HG02678 (cell line): ENCODE measurements around the gene TPPP.
"Not testable (repeated sequence)": the region's sequence is repeated elsewhere in the genome, so short reads cannot be mapped to it uniquely, and the experiment has no call there.

Source experiments
- ATAC-seq: cut with Tn5 transposase; IDR thresholded peaks from one replicate; pipeline ENCODE4 v1.9.1; 2021; ENCODE audit warnings: mild to moderate bottlenecking, moderate library complexity; ENCODE audit not compliant: unreplicated experiment

Gene TPPP

GRCh38 chr5:679166-679895 lies 13.8 kb downstream of the TPPP start:
- ATAC-seq: not testable (repeated sequence)

- ATAC-seq: not testable (repeated sequence)
Observed at GRCh38 chr5:678521-678920, 14.6 kb downstream of the TPPP start.

DNA sequence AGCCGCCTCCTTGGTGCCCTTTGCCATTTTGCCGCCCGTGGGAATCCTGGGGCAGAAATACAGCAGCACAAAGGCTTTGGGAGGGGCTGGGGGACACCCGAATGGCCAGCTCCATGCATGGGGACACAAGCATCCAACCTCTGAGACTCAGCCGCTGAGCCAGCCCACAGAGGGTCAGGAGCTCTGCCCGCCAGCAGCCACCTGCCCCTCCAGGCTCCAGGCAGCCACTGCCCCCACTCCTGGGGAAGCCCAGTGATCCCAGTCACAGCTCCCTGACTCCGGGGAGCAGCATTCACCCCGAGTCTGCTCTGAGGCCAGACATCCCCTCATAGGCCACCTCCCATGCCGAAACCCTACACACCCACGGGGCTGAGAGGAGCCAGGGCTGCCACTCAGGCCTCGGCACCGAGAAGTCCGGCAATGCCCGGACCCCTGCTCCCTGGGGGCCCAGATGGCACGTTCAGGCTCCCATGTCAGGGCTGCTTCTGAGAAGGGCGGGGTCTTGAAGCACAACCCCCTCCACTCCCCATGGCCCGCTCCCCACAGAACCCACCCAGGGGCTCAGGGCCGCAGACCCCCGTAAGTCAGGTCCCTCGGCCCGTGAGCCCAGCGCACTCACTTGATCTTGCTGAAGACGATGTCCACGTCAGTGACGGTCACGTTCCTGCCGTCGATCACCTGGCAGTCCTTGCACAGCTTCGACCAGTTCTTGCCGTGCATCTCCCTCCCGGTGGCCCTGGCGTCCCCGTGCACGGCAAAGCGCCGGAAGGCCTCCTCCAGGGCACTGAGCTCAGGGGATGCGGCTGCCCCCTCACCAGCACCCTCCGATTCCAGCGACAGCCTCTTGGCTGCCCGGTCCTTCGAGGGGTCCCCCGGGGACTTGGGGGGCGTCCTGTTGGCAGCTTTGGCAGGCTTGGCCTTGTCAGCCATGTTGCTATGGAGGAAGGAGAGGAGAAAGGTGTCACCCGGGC lies 15.7 kb downstream of the TPPP start:
- no peak for ATAC-seq

- no peak for ATAC-seq
Observed at GRCh38 chr5:676699-677076, 16.5 kb downstream of the TPPP start.

DNA sequence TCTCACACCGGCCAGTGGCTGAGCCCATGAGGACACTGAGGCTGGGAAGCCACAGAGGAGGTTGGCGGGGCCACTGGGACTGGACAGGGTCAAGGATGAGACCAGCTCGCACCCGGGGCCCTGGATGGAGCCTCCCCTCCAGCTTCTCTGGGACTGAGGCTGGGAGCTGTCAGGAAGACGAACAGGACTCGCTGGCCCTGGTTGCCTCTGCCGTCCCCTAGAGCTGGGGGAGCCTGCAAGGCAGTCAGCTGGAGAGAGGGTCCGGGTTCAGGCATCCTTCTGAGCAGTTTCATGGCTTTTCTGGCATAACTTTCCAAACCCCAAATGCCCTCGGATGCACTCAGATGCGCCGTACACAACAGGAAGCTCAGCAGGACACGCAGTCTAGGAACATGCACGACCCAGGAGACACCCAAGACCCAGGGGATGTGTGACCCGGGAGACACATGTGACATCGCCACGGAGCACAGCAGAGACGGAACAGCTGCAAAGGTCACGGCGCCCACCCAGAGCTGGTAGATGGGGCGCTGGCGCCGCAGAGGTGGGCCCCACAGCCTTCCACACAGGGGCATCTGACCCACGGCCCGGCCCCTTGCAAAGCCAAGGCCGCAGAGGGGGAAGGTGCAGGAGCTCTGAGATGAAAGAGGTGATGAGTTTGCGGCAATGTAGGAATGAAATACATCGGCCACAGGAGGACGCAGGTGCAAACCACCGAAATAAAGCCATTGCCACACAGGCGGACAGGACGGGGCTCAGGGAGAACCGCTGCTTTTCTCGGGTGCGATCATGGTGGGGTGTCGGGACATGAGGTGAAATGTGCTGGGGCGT lies 17.1 kb downstream of the TPPP start:
- no peak for ATAC-seq

- ATAC-seq: no peak
Observed at GRCh38 chr5:675111-675870, 17.9 kb downstream of the TPPP start.

DNA sequence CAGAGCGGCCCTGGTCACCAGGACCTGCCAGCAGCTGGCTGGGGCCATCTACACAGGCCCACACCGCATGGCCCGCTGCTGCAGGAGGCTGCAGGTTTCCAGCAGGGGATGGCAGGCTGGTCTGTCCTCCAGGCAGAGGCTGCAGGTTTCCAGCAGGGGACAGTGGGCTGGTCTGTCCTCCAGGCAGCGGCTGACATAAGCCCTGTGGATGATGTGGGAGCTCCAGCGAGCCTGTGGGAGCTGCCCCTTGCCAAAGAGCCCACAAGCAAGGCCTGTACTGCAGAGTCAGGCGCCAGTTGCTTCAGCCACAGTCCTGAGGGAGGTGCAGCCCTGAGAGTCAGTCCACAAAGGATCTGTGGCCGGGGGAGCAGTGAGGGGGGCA lies 18.5 kb downstream of the TPPP start:
- no peak for ATAC-seq

DNA sequence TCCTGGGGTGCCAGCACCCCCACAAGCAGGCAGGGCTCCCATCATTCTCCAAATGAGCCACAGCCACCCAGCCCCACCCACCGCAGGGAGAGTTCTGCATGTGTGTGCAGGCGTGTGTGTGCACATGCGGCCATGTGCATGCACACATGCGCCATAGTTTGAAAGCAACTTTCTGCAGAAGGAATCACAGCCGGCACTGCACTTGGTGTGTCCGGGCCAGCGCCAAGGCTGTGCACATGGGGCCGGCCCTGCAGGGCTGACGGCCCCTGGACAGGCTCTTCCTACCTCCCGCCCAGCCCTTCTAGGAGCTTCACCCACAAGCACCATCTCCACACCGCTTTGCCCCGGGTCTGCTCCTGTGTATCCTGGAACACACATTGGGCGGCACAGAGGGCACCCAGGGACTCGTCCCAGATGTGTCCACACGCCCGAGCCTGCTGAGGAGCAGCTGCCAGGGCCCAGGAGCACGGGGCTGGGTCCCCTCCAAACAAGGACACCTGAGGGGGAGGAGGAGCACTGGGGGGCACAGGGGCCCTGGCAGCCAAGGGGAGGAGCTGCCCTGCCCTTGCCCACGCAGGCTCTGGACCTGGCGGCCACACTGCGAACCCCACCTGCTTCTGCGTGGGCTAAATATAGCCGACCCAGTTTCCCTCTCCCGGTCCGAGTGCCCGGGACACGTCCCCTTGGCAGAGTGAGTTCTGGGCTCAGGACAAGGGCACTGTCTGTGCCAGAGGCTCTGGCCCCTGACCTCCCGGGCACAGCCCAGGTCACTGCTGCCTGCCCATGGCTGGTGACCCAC lies 19.1 kb downstream of the TPPP start:
- ATAC-seq: no peak

DNA sequence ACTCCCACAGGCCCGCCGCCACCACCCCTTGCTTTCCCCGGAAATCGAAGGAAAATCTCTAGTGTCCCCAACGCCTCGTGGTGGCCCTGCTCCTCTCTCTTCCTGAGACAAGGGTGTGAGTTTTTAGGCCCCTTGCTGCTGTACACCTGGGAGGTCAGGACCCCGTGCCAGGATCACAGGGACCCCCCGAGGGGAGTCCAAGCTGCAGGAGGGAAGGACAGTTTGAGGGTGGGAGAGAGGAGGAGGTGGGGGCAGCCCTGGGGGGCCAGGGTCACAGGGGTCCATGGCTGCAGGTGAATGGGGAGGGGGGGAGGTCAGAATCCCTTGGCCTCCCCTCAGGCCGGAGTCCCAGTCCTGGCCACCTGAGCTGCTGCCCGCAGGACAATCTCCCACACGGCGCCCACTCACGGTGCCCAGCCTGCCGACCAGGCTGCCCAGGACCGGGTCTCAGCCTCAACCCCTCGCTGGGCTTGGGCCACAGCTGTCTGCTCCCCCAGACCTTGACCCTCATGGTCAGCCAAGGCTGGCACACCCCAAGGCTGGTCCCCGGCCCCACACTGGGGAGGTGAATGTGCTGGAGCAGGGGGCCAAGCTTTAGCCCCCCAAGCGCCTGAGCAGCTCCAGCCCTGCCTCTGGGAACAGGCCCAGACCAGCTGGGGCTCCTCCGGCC lies 19.9 kb downstream of the TPPP start:
- ATAC-seq: no peak

GRCh38 chr5:672329-673160 lies 20.6 kb downstream of the TPPP start:
- ATAC-seq: no peak

DNA sequence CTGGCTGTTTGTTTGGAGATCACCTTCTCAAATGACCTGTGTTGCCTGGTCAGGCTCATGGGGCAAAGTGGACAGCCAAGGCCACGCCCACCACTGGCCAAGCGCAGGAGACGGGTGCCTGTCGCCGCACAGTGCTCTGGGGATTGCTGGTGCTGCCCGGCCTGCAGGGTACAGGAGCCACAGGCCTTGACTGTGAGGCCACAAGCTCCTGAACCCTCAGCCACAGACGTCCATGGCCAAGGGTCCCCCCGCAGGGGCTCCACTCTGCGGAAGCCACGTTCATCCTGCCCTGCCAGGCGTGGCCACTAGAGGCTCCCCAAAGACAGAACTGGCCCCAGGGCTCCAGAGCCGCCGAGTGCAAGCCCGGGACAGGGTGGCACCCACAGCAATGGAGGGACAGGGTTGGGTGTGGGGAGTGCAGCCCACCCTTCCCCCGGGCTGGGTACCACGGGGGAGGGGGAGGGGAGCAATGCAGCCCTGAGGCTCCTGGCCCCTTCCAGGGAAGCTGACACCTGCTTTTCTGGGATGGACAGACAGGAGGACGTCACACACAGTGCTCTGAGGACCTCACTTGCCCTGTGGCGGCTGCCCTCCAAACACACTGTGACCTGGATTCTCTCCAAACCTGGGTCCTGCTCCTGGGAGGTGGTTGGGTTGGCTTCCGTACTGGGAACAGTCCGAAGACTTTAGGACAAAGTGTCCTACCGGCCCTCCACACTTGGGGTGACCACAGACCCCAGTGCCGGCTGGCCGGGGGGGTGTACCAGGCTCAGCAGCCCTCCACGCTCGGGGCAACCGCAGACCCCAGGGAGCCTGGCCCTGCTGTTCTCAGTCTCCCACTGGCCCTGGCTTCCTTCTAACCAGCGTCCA lies 21.5 kb downstream of the TPPP start:
- peak; percentile 66 for ATAC-seq

DNA sequence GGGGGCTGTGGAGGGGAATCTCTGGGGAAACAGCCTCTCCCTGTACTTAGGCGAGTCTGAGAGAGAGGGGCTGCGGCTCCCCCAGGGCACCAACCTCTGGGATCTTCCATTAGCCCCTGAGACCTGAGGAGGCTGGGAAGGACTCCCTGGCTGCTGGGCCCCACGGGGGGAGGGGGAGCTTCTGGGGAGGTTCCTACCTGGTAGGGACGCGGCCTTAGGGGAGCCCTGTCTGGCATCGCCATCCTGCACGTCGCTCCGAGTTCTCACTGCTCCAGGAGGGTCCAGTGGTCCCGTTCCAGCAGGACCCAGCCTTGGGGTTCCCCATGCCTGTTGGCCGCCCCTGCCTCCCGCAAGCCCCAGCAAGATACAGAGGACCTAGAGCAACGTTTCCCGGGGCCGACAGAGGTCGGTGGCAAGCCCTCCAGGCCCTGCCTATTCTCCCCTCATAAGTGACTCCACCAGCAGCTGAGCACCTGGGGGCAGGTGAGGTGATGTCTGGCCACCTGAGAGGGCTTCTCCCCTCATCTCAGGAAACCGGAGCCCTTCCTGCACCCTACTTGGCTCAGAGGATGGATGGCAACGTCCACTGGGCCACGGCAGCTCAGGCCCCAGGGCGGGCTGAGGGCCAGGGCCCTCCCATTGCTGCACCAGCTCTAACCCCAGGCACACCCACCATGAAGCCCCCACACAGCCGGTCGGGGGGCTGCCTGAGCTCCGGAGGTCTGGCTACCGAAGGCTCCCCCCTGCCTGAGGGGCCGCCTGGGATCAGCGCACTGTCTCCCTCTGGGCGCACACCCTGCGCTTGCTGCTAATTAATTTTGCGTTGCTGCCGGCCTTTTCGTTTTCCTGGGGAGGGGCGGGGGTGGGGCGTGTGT lies 22.5 kb downstream of the TPPP start:
- ATAC-seq: no peak

DNA sequence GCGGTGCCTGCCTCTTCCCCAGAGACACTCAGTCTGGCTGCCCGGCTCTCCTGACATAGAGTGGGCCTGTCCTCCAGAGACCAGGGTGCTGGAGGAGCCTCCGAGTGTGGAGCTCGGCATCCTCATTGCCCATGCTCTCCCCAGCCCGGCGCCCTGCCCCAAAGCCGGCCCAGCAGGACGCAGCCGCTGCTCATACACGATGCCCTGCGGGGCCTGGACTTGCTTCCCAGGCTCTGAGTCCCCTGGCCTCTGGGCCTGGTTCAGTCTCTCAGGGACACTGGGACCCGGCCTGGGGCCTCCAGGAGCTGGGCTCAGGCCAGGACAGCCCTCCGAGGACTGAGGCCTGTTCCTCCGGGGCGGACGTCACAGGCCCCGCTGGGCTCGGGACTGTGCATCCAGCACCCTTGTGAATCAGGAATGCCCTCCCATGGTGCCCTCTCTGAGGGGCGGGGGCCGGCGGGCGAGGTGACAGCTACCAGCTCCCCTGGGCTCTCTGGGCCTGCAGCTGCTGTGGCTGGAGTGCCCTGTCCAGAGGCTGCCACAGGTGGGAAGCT lies 23.2 kb downstream of the TPPP start:
- ATAC-seq: no peak

GRCh38 chr5:669111-669841 lies 23.9 kb downstream of the TPPP start:
- no peak for ATAC-seq

DNA sequence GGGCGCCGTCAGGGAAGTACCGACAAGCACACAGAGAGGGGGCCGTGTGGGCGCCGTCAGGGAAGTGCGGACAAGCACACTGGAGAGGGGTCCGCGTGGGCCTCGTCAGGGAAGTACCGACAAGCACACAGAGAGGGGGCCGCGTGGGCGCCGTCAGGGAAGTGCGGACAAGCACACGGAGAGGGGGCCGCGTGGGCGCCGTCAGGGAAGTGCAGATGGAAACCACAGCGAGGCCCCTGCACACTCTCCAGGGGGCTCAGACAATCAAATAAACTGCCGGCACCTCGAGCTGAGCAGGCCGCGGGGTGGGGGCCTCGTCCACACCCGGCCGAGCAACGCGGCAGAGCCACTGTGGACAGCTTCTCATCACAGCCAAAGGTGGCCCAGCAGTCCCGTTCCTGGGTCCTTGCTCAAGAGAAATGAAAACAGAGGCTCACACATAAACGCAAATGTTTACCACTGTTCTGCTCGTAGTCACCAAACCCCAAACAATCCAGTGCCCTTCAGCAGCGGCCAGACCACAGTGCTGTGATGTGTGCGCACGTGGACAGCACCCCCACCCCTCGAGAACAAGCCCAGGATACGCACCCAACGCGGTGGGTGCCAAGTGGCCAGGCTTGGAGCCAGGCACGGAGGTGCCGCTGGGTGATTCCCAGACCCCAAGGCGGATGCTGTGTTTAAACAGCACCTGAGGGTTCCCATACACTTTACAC lies 24.7 kb downstream of the TPPP start:
- no peak for ATAC-seq
